H9 (cell line): ENCODE results near the gene KAZN. TPM values are rescaled to one million over a fixed set of nuclear protein-coding genes. Genes with fewer than 3 reads are reported as not detected.

ENCODE experiments used
- DNase-seq: peaks from one replicate; pipeline ENCODE4 v3.0.0-alpha.2; 2017
- H2AFZ ChIP-seq: one replicate; pipeline ENCODE4 v1.6.1; 2013; ENCODE audit warnings: mild to moderate bottlenecking, low read length, control low read depth, moderate library complexity
- H2AK5ac ChIP-seq: 2 replicates; pipeline ENCODE4 v1.6.1; 2013; ENCODE audit warnings: low read length, control low read depth, mixed read lengths; ENCODE audit not compliant: insufficient read length
- H2BK120ac ChIP-seq: one replicate; pipeline ENCODE4 v1.6.1; 2013; ENCODE audit warnings: low read depth, mild to moderate bottlenecking, low read length, control low read depth, inconsistent platforms; ENCODE audit not compliant: poor library complexity, severe bottlenecking
- H2BK12ac ChIP-seq: 2 replicates; pipeline ENCODE4 v1.6.1; 2013; ENCODE audit warnings: low read length, control low read depth, mixed read lengths, low read depth; ENCODE audit not compliant: insufficient read length
- H2BK15ac ChIP-seq: 2 replicates; pipeline ENCODE4 v1.6.1; 2013; ENCODE audit warnings: low read depth, low read length, control low read depth
- H2BK20ac ChIP-seq: one replicate; pipeline ENCODE4 v1.6.1; 2013; ENCODE audit warnings: low read depth, mild to moderate bottlenecking, low read length, control low read depth, inconsistent platforms; ENCODE audit not compliant: poor library complexity, severe bottlenecking
- H2BK5ac ChIP-seq: 2 replicates; pipeline ENCODE4 v1.6.1; 2013; ENCODE audit warnings: low read length, control low read depth, mixed read lengths; ENCODE audit not compliant: insufficient read length
- H3K14ac ChIP-seq: 2 replicates; pipeline ENCODE4 v1.6.1; 2013; ENCODE audit warnings: low read length, control low read depth; ENCODE audit not compliant: insufficient read depth
- H3K18ac ChIP-seq: 2 replicates; pipeline ENCODE4 v1.6.1; 2013; ENCODE audit warnings: low read depth, mild to moderate bottlenecking, mixed read lengths, low read length, control low read depth; ENCODE audit not compliant: insufficient read length
- H3K23ac ChIP-seq: 2 replicates; pipeline ENCODE4 v1.6.1; 2013; ENCODE audit warnings: low read length, control low read depth, mixed read lengths, low read depth; ENCODE audit not compliant: insufficient read length
- H3K23me2 ChIP-seq: 2 replicates; pipeline ENCODE4 v1.6.1; 2013; ENCODE audit warnings: low read depth, mild to moderate bottlenecking, mixed read lengths, low read length, control low read depth; ENCODE audit not compliant: insufficient read length, poor library complexity, severe bottlenecking
- H3K27ac ChIP-seq: 2 replicates; pipeline ENCODE4 v1.5.1; 2013; ENCODE audit warnings: low read length, control low read depth, mixed read lengths, low read depth; ENCODE audit not compliant: insufficient read length
- H3K27me3 ChIP-seq: 2 replicates; pipeline ENCODE4 v1.6.1; 2013; ENCODE audit warnings: low read length, control low read depth, inconsistent platforms; ENCODE audit not compliant: insufficient read depth
- H3K4ac ChIP-seq: 2 replicates; pipeline ENCODE4 v1.6.1; 2013; ENCODE audit warnings: low read depth, mild to moderate bottlenecking, control low read depth, inconsistent platforms, low read length, moderate library complexity
- H3K4me1 ChIP-seq: 2 replicates; pipeline ENCODE4 v1.6.1; 2013; ENCODE audit warnings: low read length, control low read depth, inconsistent platforms; ENCODE audit not compliant: insufficient read depth
- H3K4me2 ChIP-seq: 2 replicates; pipeline ENCODE4 v1.6.1; 2013; ENCODE audit warnings: low read length, control low read depth, mixed read lengths; ENCODE audit not compliant: insufficient read length, insufficient read depth
- H3K56ac ChIP-seq: 2 replicates; pipeline ENCODE4 v1.6.1; 2013; ENCODE audit warnings: low read depth, mild to moderate bottlenecking, mixed read lengths, low read length, control low read depth; ENCODE audit not compliant: insufficient read length
- H3K79me1 ChIP-seq: 2 replicates; pipeline ENCODE4 v1.6.1; 2013; ENCODE audit warnings: low read depth, mild to moderate bottlenecking, moderate library complexity, low read length, control low read depth, inconsistent platforms; ENCODE audit not compliant: insufficient read depth, poor library complexity, severe bottlenecking
- H3K79me2 ChIP-seq: 2 replicates; pipeline ENCODE4 v1.6.1; 2013; ENCODE audit warnings: low read length, control low read depth, inconsistent platforms; ENCODE audit not compliant: insufficient read depth
- H3K9ac ChIP-seq: 2 replicates; pipeline ENCODE4 v1.6.1; 2013; ENCODE audit warnings: low read length, control low read depth, mixed read lengths; ENCODE audit not compliant: insufficient read length; ENCODE audit errors: extremely low read depth
- H3K9me3 ChIP-seq: one replicate; pipeline ENCODE4 v1.6.1; 2013; ENCODE audit warnings: low read depth, low read length, inconsistent platforms; ENCODE audit not compliant: control insufficient read depth
- H3T11ph ChIP-seq: one replicate; pipeline ENCODE4 v1.6.1; 2013; ENCODE audit warnings: mild to moderate bottlenecking, low read length, control low read depth, inconsistent platforms
- H4K20me1 ChIP-seq: one replicate; pipeline ENCODE4 v1.6.1; 2013; ENCODE audit not compliant: control insufficient read depth, insufficient read length, insufficient read depth
- H4K5ac ChIP-seq: 2 replicates; pipeline ENCODE4 v1.6.1; 2013; ENCODE audit warnings: low read depth, mild to moderate bottlenecking, mixed read lengths, low read length, control low read depth; ENCODE audit not compliant: insufficient read length
- H4K8ac ChIP-seq: replicated peaks from 2 replicates; pipeline ENCODE4 v1.6.1; 2013; ENCODE audit warnings: low read length, control low read depth, mixed read lengths, low read depth; ENCODE audit not compliant: insufficient read length
- H4K91ac ChIP-seq: 2 replicates; pipeline ENCODE4 v1.6.1; 2013; ENCODE audit warnings: low read depth, mild to moderate bottlenecking, moderate library complexity, mixed read lengths, low read length, control low read depth; ENCODE audit not compliant: insufficient read length
- H3K27ac Mint-ChIP-seq, 3 experiments: 2 replicates in 2 of 3; 3 replicates in 1 of 3; pipeline ENCODE4 v1.8.0; 2020 to 2021; ENCODE audit warnings: mixed read lengths in 3 of 3, mild to moderate bottlenecking in 1 of 3, moderate library complexity in 1 of 3
- H3K27me3 Mint-ChIP-seq: 2 replicates; pipeline ENCODE4 v1.8.0; 2021; ENCODE audit warnings: low read depth, mild to moderate bottlenecking, moderate library complexity, mixed read lengths
- H3K36me3 Mint-ChIP-seq, 3 experiments: 2 replicates in 2 of 3; 3 replicates in 1 of 3; pipeline ENCODE4 v1.8.0; 2020 to 2021; ENCODE audit warnings: low read depth in 3 of 3, mixed read lengths in 3 of 3; ENCODE audit not compliant: insufficient read depth in 1 of 3
- H3K4me1 Mint-ChIP-seq, 2 experiments: 2 replicates each; pipeline ENCODE4 v1.8.0; 2020; ENCODE audit warnings: mixed read lengths in 2 of 2
- H3K4me3 Mint-ChIP-seq, 2 experiments: 2 replicates in 1 of 2; 3 replicates in 1 of 2; pipeline ENCODE4 v1.8.0; 2020 to 2021; ENCODE audit warnings: mild to moderate bottlenecking in 2 of 2, mixed read lengths in 2 of 2, moderate library complexity in 1 of 2
- H3K9me3 Mint-ChIP-seq, 2 experiments: 2 replicates in 1 of 2; 3 replicates in 1 of 2; pipeline ENCODE4 v1.8.0; 2020; ENCODE audit warnings: mild to moderate bottlenecking in 2 of 2, mixed read lengths in 2 of 2, moderate library complexity in 1 of 2
- WGBS: extraction: QIAGEN DNeasy Blood & Tissue Kit; methylation state at CpG from one replicate; pipeline ENCODE4 v1.1.7; 2013; ENCODE audit warnings: missing lambda C conversion rate, low lambda C conversion rate, mixed read lengths; ENCODE audit not compliant: insufficient read length; ENCODE audit errors: extremely low coverage; 5-methylcytosine and 5-hydroxymethylcytosine counted together
- total RNA-seq: library from RNA; stranded (reverse); gene quantifications from 2 replicates; pipeline ENCODE4 v1.2.1, GENCODE V29; 2021
- TF ChIP-seq, protein P1 (sequence below): fragments of 200-600 bp; sonication (generic); conservative IDR thresholded peaks from 3 replicates; pipeline ENCODE4 v1.8.0; 2021; ENCODE audit warnings: antibody characterized with exemption, mild to moderate bottlenecking

KAZN gene
- total RNA-seq, 1 experiment from 2014 or later, result 7.6 TPM

DNA sequence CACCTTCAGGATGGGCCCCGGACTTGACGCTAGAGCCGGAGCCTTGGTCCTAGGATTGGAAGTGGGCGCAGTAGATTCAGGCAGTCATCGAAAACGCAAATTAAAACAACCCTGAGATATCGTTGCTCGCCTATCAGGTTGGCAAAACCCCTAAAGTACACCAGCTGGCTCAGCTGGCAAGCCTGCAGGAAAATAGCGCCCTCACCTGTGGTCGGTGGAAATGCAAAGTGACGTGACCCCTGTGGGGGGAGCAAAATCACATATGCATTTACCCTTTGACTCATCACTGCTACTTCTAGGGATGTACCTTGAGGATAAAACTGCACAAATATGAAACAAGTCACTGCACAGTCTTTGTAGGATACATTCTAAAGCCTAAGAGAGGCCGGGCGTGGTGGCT lies 384.8 kb downstream of the KAZN start:
- H3K4me1 ChIP-seq, result no peaks in the 10 kb centered on the region
- H3K27me3 Mint-ChIP-seq, result peaks cover 2% of the 10 kb centered on the region; the same call in 1 of the 2 replicates
- H3K79me1 ChIP-seq, result no peaks in the 10 kb centered on the region
- H3K36me3 Mint-ChIP-seq, result no peaks in the 10 kb centered on the region
- no peak overlapping the region for H3K56ac ChIP-seq
- no peak overlapping the region for H2AFZ ChIP-seq
- no peaks in the 10 kb centered on the region for H4K20me1 ChIP-seq
- DNase-seq, result no peak
- WGBS, result no CpG with 5 or more reads among the region's 13 CpGs
- no peak overlapping the region for H4K8ac ChIP-seq
- H4K91ac ChIP-seq, result no peak overlapping the region
- H3T11ph ChIP-seq, result no peak overlapping the region
- H3K27me3 ChIP-seq, result no peaks in the 10 kb centered on the region
- H3K27ac Mint-ChIP-seq, result no peak overlapping the region
- no peaks in the 10 kb centered on the region for H3K9me3 ChIP-seq
- no peak overlapping the region for H3K27ac ChIP-seq
- no peak overlapping the region for H3K4me2 ChIP-seq
- peak overlapping the region; percentile 29; the same call in 1 of the 2 replicates for H2BK15ac ChIP-seq
- H2AK5ac ChIP-seq, result no peak overlapping the region
- H3K14ac ChIP-seq, result no peak overlapping the region
- no peak overlapping the region for H3K4me3 Mint-ChIP-seq
- H3K9me3 Mint-ChIP-seq, result no peaks in the 10 kb centered on the region
- no peak overlapping the region for H3K4ac ChIP-seq
- H2BK5ac ChIP-seq, result no peak overlapping the region
- no peak overlapping the region for H2BK12ac ChIP-seq
- no peaks in the 10 kb centered on the region for H3K23me2 ChIP-seq
- no peak overlapping the region for H2BK120ac ChIP-seq
- no peak overlapping the region for H4K5ac ChIP-seq
- no peak overlapping the region for H3K18ac ChIP-seq
- TF ChIP-seq, protein P1, sequence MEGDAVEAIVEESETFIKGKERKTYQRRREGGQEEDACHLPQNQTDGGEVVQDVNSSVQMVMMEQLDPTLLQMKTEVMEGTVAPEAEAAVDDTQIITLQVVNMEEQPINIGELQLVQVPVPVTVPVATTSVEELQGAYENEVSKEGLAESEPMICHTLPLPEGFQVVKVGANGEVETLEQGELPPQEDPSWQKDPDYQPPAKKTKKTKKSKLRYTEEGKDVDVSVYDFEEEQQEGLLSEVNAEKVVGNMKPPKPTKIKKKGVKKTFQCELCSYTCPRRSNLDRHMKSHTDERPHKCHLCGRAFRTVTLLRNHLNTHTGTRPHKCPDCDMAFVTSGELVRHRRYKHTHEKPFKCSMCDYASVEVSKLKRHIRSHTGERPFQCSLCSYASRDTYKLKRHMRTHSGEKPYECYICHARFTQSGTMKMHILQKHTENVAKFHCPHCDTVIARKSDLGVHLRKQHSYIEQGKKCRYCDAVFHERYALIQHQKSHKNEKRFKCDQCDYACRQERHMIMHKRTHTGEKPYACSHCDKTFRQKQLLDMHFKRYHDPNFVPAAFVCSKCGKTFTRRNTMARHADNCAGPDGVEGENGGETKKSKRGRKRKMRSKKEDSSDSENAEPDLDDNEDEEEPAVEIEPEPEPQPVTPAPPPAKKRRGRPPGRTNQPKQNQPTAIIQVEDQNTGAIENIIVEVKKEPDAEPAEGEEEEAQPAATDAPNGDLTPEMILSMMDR, result peak; percentile 47
- no peak overlapping the region for H2BK20ac ChIP-seq
- H3K4me1 Mint-ChIP-seq, result peaks cover 3 to 15% of the 10 kb centered on the region in 2 experiments
- H3K23ac ChIP-seq, result no peak overlapping the region
- H3K9ac ChIP-seq, result no peak overlapping the region
- no peaks in the 10 kb centered on the region for H3K79me2 ChIP-seq
